ENCODE results near the gene NSD1.

DNA sequence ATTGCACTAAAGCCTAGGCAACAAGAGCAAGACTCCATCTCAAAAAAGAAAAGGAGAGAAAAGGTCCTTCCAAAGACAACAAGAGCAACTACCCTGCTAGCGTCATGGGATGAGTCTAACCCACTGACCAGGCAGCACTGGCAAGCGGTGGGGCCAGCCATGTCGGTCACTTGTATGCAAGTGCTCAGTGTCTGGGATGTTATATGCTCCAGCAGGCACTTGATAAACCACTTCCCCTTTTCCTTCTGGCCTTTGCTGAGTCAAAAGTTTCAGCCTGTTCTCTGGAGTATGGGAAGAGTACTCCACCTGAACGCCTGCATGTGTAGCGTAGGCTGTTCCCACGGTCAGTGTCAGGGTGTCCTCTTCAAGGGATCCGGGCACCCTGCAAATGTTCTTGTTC lies 187.3 kb downstream of the NSD1 start:
- TF ChIP-seq, protein P1, sequence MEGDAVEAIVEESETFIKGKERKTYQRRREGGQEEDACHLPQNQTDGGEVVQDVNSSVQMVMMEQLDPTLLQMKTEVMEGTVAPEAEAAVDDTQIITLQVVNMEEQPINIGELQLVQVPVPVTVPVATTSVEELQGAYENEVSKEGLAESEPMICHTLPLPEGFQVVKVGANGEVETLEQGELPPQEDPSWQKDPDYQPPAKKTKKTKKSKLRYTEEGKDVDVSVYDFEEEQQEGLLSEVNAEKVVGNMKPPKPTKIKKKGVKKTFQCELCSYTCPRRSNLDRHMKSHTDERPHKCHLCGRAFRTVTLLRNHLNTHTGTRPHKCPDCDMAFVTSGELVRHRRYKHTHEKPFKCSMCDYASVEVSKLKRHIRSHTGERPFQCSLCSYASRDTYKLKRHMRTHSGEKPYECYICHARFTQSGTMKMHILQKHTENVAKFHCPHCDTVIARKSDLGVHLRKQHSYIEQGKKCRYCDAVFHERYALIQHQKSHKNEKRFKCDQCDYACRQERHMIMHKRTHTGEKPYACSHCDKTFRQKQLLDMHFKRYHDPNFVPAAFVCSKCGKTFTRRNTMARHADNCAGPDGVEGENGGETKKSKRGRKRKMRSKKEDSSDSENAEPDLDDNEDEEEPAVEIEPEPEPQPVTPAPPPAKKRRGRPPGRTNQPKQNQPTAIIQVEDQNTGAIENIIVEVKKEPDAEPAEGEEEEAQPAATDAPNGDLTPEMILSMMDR (IDR thresholded peaks at IDR 0.05; ENCODE audit: low read depth, low read length, poor library complexity, severe bottlenecking), result no peak
- TF ChIP-seq EZH2phosphoT487 (IDR thresholded peaks at IDR 0.05; ENCODE audit: borderline replicate concordance, low read length), result no peak

Measured in DOHH2 (cell line).